HG03095 (cell line): ENCODE data around the gene ZFP14.
A peak's percentile ranks its signal among the peaks of the same experiment; 100 is the strongest.

Experiments
- ATAC-seq: cut with Tn5 transposase; IDR thresholded peaks from one replicate; pipeline ENCODE4 v1.9.1; 2021; ENCODE audit warnings: moderate library complexity; ENCODE audit not compliant: unreplicated experiment

The ZFP14 gene

DNA sequence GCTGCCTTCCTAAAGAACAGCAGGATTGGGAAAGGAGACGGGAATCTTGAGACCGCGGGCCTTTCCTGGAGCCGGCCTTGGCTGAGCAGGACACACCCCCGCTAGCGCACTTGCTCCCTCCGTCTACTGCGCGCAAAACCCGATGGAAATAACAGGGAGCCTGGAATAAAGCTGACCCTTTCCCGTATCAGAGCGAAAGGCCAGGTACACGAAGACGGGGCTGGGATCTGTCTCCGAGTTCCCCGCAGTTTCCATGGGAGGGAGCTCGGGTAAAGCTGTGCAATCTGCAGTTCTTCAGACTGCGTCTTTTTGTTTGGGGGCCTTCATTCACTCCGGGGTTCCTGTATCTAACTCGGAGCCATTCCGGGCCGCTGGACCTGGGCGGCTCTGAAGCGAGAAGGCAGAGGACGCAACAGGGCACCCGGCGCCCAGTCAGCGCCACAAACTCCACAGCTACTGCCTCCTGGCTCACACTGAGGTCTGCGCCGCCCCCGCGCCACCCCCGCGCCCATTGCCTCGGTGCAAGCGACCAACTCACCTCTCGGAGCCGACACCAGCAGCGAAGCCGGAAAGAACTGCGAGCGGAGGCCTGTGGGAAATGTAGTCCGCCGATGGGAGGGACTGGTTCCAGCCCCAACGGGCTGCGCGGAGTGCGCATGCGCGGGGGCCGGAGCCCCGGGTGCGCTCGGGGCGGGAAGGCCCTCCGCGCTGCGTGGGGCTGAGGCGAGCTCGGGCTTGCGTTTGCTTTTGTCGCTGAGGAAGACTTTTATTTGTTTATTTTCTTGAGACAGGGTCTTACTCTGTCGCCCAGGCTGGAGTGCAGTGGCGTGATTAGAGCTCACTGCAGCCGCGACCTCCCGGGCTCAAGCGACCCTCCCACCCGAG is at the start of gene ZFP14:
TSS of gene ZFP14 (minus strand) at position 577 of the 885 bp plus-strand sequence. CDS start 11,309 bp downstream, outside the sequence.
- peak; percentile 88 for ATAC-seq

DNA sequence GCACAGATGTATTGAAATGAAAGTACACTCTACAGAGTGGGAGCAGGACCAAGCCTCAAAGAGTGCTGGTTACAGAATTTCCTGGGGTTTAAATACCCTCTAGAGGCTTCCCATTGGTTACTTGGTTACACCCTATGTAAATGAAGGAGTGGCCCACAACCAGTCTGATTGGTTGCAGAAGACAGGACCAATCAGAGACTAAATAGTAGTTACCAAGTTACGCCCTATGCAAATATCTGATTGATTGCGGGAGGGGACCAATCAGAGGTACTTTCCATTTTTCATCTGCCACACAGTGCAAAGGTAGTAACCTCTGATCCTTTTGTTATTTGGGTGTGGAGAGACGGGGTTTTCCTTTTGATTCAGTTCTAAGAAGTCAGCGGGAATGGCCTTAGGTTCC is 44.9 kb upstream of the ZFP14 start:
- no peak for ATAC-seq

DNA sequence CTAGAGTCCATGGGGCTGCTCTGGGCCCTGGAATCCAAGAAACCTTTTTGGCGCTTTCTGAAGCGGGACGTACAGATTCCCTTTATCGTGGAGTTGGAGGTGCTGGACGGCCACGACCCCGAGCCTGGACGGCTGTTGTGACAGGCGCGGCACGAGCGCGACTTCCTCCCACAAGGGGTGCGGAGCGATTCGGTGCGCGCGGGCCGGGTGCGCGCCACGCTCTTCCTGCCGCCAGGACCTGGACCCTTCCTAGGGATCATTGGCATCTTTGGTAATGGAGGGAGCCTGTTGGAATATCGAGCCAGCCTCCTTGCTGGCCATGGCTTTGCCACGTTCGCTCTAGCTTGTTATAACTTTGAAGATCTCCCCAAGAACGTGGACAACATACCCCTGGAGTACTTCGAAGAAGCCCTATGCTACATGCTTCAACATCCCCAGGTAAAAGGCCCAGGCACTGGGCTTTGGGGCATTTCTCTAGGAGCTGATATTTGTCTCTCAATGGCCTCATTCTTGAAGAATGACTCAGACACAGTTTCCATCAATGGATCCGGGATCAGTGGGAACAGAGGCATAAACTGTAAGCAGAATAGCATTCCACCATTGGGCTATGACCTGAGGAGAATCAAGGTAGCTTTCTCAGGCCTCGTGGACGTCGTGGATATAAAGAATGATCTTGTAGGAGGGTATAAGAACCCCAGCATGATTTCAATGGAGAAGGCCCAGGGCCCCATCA is 42.9 kb upstream of the ZFP14 start:
- no peak for ATAC-seq

DNA sequence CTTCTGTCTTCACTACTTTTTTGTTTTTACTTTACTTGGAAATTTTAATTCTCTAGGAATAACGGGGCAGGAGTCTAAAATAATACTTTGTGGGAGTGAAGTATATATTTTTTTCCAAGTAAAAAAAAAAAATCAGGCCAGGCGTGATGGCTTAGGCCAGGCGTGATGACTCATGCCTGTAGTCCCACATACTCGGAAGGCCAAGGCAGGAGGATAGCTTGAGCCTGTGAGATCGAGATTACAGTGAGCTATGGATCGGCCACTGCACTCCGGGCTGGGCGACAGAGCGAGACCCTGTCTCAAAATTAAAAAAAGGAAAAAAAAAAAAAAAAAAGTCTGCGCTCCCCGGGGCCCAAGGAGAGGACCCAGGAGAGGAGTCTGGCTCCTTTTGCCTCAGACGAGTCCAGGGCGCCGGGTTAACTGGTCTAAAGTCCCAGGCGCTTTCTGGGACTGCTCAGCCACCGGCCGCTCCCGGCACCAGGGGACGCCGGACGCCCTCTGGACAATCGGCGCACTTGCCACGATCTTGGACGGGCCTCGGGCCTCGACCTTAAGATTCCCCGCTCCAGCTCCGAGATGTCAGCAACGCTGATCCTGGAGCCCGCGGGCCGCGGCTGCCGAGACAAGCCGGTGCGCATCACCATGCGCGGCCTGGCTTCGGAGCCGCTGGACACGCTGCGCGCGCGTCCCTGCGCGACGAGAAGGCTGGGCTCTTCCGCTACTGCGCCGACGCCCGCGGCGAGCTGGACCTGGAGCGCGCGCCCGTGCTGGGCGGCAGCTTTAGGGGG is 42.2 kb upstream of the ZFP14 start:
- no peak for ATAC-seq

- ATAC-seq: peak; percentile 91
These were observed 39.4 kb upstream of the ZFP14 start, which contains the start of gene ZFP82 for GRCh38 chr19:36418287-36419001. ZFP82 (minus strand) TSS chr19:36418644; CDS start chr19:36409789, 8,855 bp downstream.

- ATAC-seq: no peak
These were observed 38.8 kb upstream of the ZFP14 start for GRCh38 chr19:36417752-36418286.

DNA sequence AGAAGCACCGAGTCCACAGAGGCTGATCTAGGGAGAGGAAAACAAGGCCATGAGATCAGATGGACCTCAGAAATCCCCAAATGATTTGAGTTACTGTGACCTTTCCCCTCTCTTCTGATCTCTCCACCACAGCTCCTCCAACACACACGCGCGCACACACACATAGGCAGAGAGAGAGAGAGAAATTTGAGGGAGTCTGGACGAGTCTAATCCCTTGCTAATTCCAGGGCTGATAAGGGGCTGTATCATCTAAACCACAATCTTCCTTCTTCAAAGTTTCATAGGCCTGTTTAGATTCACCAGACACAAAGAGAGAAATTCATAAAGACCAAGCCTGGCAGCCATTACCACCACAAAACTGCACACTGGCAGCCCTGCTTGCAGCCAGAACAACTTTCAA is 30.8 kb upstream of the ZFP14 start:
- ATAC-seq: no peak

- ATAC-seq: no peak
These were observed 29.1 kb upstream of the ZFP14 start for GRCh38 chr19:36408101-36408500.

DNA sequence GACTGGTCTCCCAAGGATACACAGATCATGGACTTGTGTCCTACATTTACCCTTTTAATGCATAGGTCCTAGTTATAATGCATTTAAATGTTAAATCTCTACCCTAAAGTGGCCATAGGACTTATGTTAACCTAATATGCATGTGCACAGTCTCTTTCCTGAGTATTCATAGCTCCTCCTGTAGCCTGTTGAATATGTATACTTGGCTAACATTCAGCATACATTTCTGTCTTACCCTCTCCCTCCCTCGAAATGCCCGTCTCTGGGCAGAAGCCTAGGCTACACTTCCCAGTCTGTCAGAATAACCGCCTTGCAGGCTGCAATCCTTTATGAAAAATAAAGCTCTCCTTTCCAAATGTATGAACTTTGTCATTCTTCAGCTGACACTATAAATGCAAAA is 25.5 kb upstream of the ZFP14 start:
- no peak for ATAC-seq

GRCh38 chr19:36401475-36401874 is 22.5 kb upstream of the ZFP14 start:
- no peak for ATAC-seq

GRCh38 chr19:36398571-36398970 is 19.6 kb upstream of the ZFP14 start:
- ATAC-seq: no peak

DNA sequence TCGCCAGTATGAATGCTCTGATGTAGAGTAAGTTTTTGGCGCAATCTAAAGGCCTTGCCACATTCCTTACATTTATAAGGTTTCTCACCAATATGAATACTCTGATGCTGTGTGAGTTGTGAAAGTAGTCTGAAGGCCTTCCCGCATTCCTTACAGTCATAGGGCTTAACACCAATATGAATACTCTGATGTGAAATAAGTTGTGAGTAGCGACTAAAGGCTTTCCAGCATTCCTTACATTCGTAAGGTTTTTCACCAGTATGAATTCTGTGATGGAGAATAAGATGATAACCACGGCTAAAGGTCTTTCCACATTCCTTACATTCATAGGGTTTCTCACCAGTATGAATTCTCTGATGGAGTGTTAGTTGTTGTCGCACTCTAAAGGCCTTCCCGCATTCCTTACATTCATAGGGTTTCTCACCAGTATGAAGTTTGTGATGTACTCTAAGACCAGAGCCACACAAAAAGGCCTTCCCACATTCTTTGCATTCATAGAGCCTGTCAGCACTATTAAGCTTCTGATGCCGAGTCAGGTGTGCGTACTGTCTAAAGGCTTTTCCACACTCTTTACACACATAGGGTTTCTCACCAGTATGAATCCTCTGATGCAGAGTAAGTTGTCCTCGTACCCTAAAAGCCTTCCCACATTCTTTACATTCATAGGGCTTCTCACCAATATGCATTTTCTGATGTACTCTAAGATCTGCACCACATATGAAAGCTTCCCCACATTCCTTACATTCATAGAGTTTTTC is 14.1 kb upstream of the ZFP14 start:
- no peak for ATAC-seq

- no peak for ATAC-seq
These were observed 464 bp upstream of the ZFP14 start for GRCh38 chr19:36379510-36379819.

- no peak for ATAC-seq
These were observed 1.3 kb downstream of the ZFP14 start for GRCh38 chr19:36377541-36378178.

GRCh38 chr19:36373638-36374156 is 5.3 kb downstream of the ZFP14 start:
- no peak for ATAC-seq

DNA sequence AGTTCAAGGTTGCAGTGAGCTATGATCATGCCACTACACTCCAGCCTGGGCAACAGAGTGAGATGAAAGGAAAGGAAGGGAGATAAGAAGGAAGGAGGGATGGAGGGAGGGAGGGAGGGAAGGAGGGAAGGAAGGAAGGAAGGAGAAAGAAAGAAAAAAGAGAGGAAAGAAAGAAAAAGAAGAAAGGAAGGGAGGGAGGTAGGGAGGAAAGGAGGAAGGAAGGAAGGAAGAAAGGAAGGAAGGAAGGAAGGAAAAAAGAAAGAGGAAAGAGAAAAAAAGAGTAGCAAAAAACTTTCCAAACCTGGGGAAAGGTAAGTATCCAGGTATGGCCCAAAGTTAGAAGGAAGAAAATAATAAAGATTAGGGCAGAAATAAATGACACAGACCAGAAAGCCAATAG is 7.1 kb downstream of the ZFP14 start:
- no peak for ATAC-seq

DNA sequence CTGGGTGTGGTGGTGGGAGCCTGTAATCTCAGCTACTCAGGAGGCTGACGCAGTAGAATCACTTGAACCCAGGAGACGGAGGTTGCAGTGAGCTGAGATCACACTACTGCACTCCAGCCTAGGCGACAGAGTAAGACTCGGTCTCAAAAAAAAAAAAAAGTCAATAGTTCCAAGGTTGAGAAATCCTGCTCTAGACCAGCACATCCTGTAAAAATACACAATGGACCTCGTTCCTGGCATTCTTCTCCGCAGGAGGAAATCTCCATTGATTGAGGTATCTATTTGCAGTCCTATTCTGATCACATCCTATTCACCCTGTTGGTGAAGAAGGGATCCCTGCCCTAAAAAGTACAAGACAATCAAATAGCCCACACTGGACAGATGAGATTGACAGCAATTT is 15.2 kb downstream of the ZFP14 start:
- no peak for ATAC-seq

GRCh38 chr19:36340786-36341372 is 38.1 kb downstream of the ZFP14 start:
- no peak for ATAC-seq
